ENCODE results near the gene HIPK1. TPM values are rescaled to one million over a fixed set of nuclear protein-coding genes. Genes with fewer than 3 reads are reported as not detected.

Gene HIPK1
- total and polyA plus RNA-seq, 2 of the 13 experiments (the other 11 are each of a cell fraction or from before 2014, with no cell fraction given), result 20.8 to 33.4 TPM

DNA sequence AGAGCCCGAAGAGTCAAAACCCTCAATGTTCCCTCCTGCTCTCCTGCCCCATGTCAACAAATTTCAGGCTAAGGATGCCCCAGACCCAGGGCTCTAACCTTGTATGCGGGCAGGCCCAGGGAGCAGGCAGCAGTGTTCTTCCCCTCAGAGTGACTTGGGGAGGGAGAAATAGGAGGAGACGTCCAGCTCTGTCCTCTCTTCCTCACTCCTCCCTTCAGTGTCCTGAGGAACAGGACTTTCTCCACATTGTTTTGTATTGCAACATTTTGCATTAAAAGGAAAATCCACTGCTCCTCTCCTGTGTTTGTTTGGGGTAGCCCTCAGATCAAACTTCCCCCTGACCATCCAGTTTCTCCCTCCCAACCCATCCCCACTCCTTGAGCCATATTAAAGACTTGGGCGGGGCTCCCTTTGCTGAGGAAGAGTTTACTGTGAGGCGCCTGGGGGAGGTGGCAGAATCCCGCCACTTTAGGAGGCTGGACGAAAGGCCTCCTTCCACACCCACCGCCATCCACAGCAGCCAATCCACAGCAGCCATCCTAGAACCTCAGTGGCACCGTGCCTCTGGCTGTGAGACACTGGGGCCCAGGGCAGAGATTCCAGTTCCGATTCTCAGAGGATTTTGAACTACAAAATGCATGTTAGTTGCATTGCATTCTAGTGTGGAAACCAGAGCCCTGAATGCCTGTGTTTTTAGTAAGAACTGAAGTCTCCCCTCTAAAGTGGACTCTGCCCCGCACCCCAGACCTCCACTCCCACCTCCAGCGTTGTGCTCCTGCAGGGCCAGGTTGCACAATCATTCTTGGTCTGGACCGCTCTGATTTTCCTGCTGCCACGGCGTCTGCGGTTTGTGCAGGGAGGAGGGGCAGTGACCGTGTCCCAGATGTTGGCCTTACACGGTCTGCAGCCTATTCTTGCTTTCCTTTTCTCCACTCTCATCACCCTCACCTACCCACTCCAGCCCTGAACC lies 53.1 kb downstream of the HIPK1 start (continued):
- no peak for TF ChIP-seq FIP1L1 (IDR thresholded peaks at IDR 0.05; ENCODE audit: borderline replicate concordance, insufficient read depth, low read depth, low read length)
- TF ChIP-seq, protein P1, sequence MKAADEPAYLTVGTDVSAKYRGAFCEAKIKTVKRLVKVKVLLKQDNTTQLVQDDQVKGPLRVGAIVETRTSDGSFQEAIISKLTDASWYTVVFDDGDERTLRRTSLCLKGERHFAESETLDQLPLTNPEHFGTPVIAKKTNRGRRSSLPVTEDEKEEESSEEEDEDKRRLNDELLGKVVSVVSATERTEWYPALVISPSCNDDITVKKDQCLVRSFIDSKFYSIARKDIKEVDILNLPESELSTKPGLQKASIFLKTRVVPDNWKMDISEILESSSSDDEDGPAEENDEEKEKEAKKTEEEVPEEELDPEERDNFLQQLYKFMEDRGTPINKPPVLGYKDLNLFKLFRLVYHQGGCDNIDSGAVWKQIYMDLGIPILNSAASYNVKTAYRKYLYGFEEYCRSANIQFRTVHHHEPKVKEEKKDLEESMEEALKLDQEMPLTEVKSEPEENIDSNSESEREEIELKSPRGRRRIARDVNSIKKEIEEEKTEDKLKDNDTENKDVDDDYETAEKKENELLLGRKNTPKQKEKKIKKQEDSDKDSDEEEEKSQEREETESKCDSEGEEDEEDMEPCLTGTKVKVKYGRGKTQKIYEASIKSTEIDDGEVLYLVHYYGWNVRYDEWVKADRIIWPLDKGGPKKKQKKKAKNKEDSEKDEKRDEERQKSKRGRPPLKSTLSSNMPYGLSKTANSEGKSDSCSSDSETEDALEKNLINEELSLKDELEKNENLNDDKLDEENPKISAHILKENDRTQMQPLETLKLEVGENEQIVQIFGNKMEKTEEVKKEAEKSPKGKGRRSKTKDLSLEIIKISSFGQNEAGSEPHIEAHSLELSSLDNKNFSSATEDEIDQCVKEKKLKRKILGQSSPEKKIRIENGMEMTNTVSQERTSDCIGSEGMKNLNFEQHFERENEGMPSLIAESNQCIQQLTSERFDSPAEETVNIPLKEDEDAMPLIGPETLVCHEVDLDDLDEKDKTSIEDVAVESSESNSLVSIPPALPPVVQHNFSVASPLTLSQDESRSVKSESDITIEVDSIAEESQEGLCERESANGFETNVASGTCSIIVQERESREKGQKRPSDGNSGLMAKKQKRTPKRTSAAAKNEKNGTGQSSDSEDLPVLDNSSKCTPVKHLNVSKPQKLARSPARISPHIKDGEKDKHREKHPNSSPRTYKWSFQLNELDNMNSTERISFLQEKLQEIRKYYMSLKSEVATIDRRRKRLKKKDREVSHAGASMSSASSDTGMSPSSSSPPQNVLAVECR (CRISPR knock-in tag; IDR thresholded peaks at IDR 0.05; ENCODE audit: borderline replicate concordance), result peak; percentile 26; the same call in 1 of the 2 replicates
- peak; percentile 66 for TF ChIP-seq SP5 (CRISPR knock-in tag; IDR thresholded peaks at IDR 0.05; ENCODE audit: borderline replicate concordance, low read depth)
- no peak for TF ChIP-seq ASH2L (IDR thresholded peaks at IDR 0.05; ENCODE audit: insufficient read length, low read depth, low read length)
- TF ChIP-seq, protein P2, sequence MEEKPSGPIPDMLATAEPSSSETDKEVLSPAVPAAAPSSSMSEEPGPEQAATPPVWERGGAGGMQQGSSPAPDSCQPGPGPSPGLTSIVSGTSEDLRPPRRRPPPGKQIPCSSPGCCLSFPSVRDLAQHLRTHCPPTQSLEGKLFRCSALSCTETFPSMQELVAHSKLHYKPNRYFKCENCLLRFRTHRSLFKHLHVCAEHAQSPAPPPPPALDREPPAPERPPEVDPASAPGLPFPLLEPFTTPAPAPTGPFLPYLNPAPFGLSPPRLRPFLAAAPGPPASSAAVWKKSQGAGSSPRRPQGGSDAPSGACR (CRISPR knock-in tag; IDR thresholded peaks at IDR 0.05), result no peak
- peak; percentile 40; the same call in 1 of the 2 replicates for TF ChIP-seq HMG20A (CRISPR knock-in tag; IDR thresholded peaks at IDR 0.05; ENCODE audit: borderline replicate concordance)
- TF ChIP-seq ZNF30 (CRISPR knock-in tag; IDR thresholded peaks at IDR 0.05), result no peak
- TF ChIP-seq MTF2 (CRISPR knock-in tag; IDR thresholded peaks at IDR 0.05; ENCODE audit: borderline replicate concordance), result no peak
- TF ChIP-seq ZNF343 (CRISPR knock-in tag; IDR thresholded peaks at IDR 0.05), result no peak
- TF ChIP-seq HNRNPUL1 (IDR thresholded peaks at IDR 0.05; ENCODE audit: low read depth, low read length), result no peak
- peak; percentile 57; the same call in 1 of the 2 replicates for TF ChIP-seq DPF2 (CRISPR knock-in tag; IDR thresholded peaks at IDR 0.05; ENCODE audit: borderline replicate concordance, low read depth)
- TF ChIP-seq, protein P3, sequence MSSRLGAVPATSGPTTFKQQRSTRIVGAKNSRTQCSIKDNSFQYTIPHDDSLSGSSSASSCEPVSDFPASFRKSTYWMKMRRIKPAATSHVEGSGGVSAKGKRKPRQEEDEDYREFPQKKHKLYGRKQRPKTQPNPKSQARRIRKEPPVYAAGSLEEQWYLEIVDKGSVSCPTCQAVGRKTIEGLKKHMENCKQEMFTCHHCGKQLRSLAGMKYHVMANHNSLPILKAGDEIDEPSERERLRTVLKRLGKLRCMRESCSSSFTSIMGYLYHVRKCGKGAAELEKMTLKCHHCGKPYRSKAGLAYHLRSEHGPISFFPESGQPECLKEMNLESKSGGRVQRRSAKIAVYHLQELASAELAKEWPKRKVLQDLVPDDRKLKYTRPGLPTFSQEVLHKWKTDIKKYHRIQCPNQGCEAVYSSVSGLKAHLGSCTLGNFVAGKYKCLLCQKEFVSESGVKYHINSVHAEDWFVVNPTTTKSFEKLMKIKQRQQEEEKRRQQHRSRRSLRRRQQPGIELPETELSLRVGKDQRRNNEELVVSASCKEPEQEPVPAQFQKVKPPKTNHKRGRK (CRISPR knock-in tag; IDR thresholded peaks at IDR 0.05), result no peak
- TF ChIP-seq MTA3 (CRISPR knock-in tag; IDR thresholded peaks at IDR 0.05), result no peak
- TF ChIP-seq, protein P4, sequence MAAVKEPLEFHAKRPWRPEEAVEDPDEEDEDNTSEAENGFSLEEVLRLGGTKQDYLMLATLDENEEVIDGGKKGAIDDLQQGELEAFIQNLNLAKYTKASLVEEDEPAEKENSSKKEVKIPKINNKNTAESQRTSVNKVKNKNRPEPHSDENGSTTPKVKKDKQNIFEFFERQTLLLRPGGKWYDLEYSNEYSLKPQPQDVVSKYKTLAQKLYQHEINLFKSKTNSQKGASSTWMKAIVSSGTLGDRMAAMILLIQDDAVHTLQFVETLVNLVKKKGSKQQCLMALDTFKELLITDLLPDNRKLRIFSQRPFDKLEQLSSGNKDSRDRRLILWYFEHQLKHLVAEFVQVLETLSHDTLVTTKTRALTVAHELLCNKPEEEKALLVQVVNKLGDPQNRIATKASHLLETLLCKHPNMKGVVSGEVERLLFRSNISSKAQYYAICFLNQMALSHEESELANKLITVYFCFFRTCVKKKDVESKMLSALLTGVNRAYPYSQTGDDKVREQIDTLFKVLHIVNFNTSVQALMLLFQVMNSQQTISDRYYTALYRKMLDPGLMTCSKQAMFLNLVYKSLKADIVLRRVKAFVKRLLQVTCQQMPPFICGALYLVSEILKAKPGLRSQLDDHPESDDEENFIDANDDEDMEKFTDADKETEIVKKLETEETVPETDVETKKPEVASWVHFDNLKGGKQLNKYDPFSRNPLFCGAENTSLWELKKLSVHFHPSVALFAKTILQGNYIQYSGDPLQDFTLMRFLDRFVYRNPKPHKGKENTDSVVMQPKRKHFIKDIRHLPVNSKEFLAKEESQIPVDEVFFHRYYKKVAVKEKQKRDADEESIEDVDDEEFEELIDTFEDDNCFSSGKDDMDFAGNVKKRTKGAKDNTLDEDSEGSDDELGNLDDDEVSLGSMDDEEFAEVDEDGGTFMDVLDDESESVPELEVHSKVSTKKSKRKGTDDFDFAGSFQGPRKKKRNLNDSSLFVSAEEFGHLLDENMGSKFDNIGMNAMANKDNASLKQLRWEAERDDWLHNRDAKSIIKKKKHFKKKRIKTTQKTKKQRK (IDR thresholded peaks at IDR 0.05; ENCODE audit: low read length), result no peak
- TF ChIP-seq ZNF557 (CRISPR knock-in tag; IDR thresholded peaks at IDR 0.05), result no peak
- no peak for TF ChIP-seq ZNF567 (CRISPR knock-in tag; IDR thresholded peaks at IDR 0.05; ENCODE audit: borderline replicate concordance)
- no peak for TF ChIP-seq RBM39 (IDR thresholded peaks at IDR 0.05; ENCODE audit: low read depth, low read length, poor library complexity, severe bottlenecking)
- TF ChIP-seq TAF1 (CRISPR knock-in tag; IDR thresholded peaks at IDR 0.05), result no peak
